PC-9 (cell line): ENCODE data around the gene TIFAB. TPM values are rescaled to one million over a fixed set of nuclear protein-coding genes. Genes with fewer than 3 reads are reported as not detected.

Source experiments
- BruUV-seq: library from RNA; stranded (reverse); fragments of 400-500 nt; replicated peaks from 2 replicates; lab custom pipeline; 2021; lab: Mats Ljungman, UMichigan
- CTCF ChIA-PET: fragments of 300-600 bp; sonication (Branson Sonifier 250); formaldehyde crosslinking; loops from one replicate; lab custom pipeline; 2022; ENCODE audit warnings: antibody characterized with exemption; lab: Charles Lee
- POLR2A ChIA-PET: fragments of 300-600 bp; sonication (Branson Sonifier 250); formaldehyde crosslinking; loops from one replicate; lab custom pipeline; 2022; ENCODE audit warnings: antibody characterized with exemption; ENCODE audit not compliant: unreplicated experiment; lab: Charles Lee
- DNase-seq, 2 experiments: peaks; one replicate each; pipeline versions ENCODE4 v3.0.0 to v3.0.0-alpha.2; 2015 to 2022; ENCODE audit warnings: mixed read lengths in 1 of 2
- H2AFZ ChIP-seq: fragments of 200-600 bp; sonication (generic); 2 replicates; pipeline ENCODE4 v1.8.1; 2017; ENCODE audit warnings: antibody characterized with exemption
- H3F3A ChIP-seq: fragments of 200-600 bp; sonication (generic); 2 replicates; pipeline ENCODE4 v1.8.1; 2017; ENCODE audit warnings: antibody characterized with exemption, mild to moderate bottlenecking, low read depth; ENCODE audit not compliant: insufficient read depth
- H3K27ac ChIP-seq: fragments of 200-600 bp; sonication (generic); 2 replicates; pipeline ENCODE4 v1.6.1; 2016; ENCODE audit warnings: mixed run types
- H3K27me3 ChIP-seq: fragments of 200-600 bp; sonication (generic); 2 replicates; pipeline ENCODE4 v1.6.1; 2016; ENCODE audit warnings: low read depth, mixed run types; ENCODE audit not compliant: insufficient read depth
- H3K36me3 ChIP-seq: fragments of 200-600 bp; sonication (generic); 2 replicates; pipeline ENCODE4 v1.6.1; 2016; ENCODE audit warnings: low read depth, mixed run types
- H3K4me1 ChIP-seq: fragments of 200-600 bp; sonication (generic); replicated peaks from 2 replicates; pipeline ENCODE4 v1.6.1; 2016; ENCODE audit warnings: mixed run types; ENCODE audit not compliant: insufficient read depth
- H3K4me2 ChIP-seq: fragments of 200-600 bp; sonication (generic); 2 replicates; pipeline ENCODE4 v1.6.1; 2017; ENCODE audit warnings: mixed run types
- H3K4me3 ChIP-seq: fragments of 200-600 bp; sonication (generic); 2 replicates; pipeline ENCODE4 v1.6.1; 2016; ENCODE audit warnings: mixed run types
- H3K79me2 ChIP-seq: fragments of 200-600 bp; sonication (generic); 2 replicates; pipeline ENCODE4 v1.6.1; 2017; ENCODE audit warnings: low read depth, mixed run types
- H3K9me2 ChIP-seq: fragments of 200-600 bp; sonication (generic); 2 replicates; pipeline ENCODE4 v1.8.1; 2017; ENCODE audit warnings: mild to moderate bottlenecking; ENCODE audit not compliant: insufficient read depth
- H3K9me3 ChIP-seq: fragments of 200-600 bp; sonication (generic); 2 replicates; pipeline ENCODE4 v1.8.1; 2016; ENCODE audit warnings: low read depth; ENCODE audit not compliant: insufficient read depth
- H4K20me1 ChIP-seq: fragments of 200-600 bp; sonication (generic); 2 replicates; pipeline ENCODE4 v1.8.1; 2017; ENCODE audit not compliant: insufficient read depth
- CTCF ChIP-seq: fragments of 200-600 bp; sonication (generic); conservative IDR thresholded peaks from 2 replicates; pipeline ENCODE4 v1.6.1; 2017; ENCODE audit warnings: mixed run types, antibody characterized with exemption, mild to moderate bottlenecking, moderate library complexity
- EZH2 ChIP-seq: fragments of 200-600 bp; sonication (generic); IDR thresholded peaks from 2 replicates; pipeline ENCODE4 v1.8.0; 2017; ENCODE audit warnings: antibody characterized with exemption, low read depth
- intact Hi-C: fragments of 100-400 bp; cut with micrococcal nuclease; formaldehyde crosslinking; loops from one replicate; pipeline ENCODE4 v1.10.0; 2022; ENCODE audit not compliant: unreplicated experiment
- total RNA-seq: library from RNA; stranded (reverse); gene quantifications from 2 replicates; pipeline ENCODE4 v1.2.3, GENCODE V29; 2021

The TIFAB gene
- total RNA-seq, 1 experiment from 2014 or later = not detected

- no peaks in the 10 kb centered on the region for H4K20me1 ChIP-seq
- POLR2A ChIA-PET = no interaction called here
- no TSS peak for BruUV-seq
- H3K9me3 ChIP-seq = no peaks in the 10 kb centered on the region
- peaks cover 51% of the 10 kb centered on the region for H3K27me3 ChIP-seq
- no peak overlapping the region for H3K4me2 ChIP-seq
- H3K36me3 ChIP-seq = no peaks in the 10 kb centered on the region
- H3K79me2 ChIP-seq = no peaks in the 10 kb centered on the region
- H3K27ac ChIP-seq = no peak overlapping the region
- CTCF ChIA-PET = interaction anchor here (0.7 to 1.5 kb wide), 2 partner anchors 68 to 227 kb away, joined by 3 to 4 read pairs; no protein-coding TSS in a partner anchor
- intact Hi-C loops = no loop called here
- no peak for DNase-seq
- no peak overlapping the region for H2AFZ ChIP-seq
- H3F3A ChIP-seq = no peaks in the 10 kb centered on the region
- H3K9me2 ChIP-seq = no peaks in the 10 kb centered on the region
- no peak overlapping the region for H3K4me3 ChIP-seq
- no peak for TF ChIP-seq CTCF
- no peaks in the 10 kb centered on the region for H3K4me1 ChIP-seq
Measured at GRCh38 chr5:135454946-135455345, 2.8 kb upstream of the TIFAB start.

- no peaks in the 10 kb centered on the region for H4K20me1 ChIP-seq
- no peaks in the 10 kb centered on the region for H3K79me2 ChIP-seq
- H3K9me2 ChIP-seq = no peaks in the 10 kb centered on the region
- H3K36me3 ChIP-seq = no peaks in the 10 kb centered on the region
- no peak overlapping the region for H2AFZ ChIP-seq
- ChIA-PET CTCF (no interaction called here), POLR2A (no interaction called here)
- BruUV-seq = no TSS peak
- DNase-seq = no peak
- peaks cover 53% of the 10 kb centered on the region for H3K27me3 ChIP-seq
- H3K4me3 ChIP-seq = no peak overlapping the region
- no peak overlapping the region for H3K27ac ChIP-seq
- TF ChIP-seq EZH2 (no peak), CTCF (no peak)
- H3K4me1 ChIP-seq = no peaks in the 10 kb centered on the region
- H3K4me2 ChIP-seq = no peak overlapping the region
- H3F3A ChIP-seq = no peaks in the 10 kb centered on the region
- H3K9me3 ChIP-seq = no peaks in the 10 kb centered on the region
- intact Hi-C loops = no loop called here
Measured at GRCh38 chr5:135453613-135454012, 1.5 kb upstream of the TIFAB start.

- Histone ChIP-seq H3K9me2 (no peaks in the 10 kb centered on the region), H3K4me2 (no peak overlapping the region), H3K79me2 (no peaks in the 10 kb centered on the region), H3K4me1 (no peaks in the 10 kb centered on the region), H4K20me1 (no peaks in the 10 kb centered on the region), H3K9me3 (no peaks in the 10 kb centered on the region), H3K4me3 (no peak overlapping the region), H3K36me3 (no peaks in the 10 kb centered on the region), H3K27me3 (peaks cover 67% of the 10 kb centered on the region), H3K27ac (no peak overlapping the region), H3F3A (no peaks in the 10 kb centered on the region), H2AFZ (no peak overlapping the region)
- ChIA-PET POLR2A (no interaction called here), CTCF (no interaction called here)
- TF ChIP-seq CTCF = no peak
- TF ChIP-seq EZH2 = no peak
- BruUV-seq = no TSS peak
- intact Hi-C loops = no loop called here
- DNase-seq = no peak
Measured at GRCh38 chr5:135451581-135452320, 400 bp downstream of the TIFAB start.
